RWPE1 (cell line): ENCODE data around the gene DEPP1.
A peak's percentile ranks its signal among the peaks of the same experiment; 100 is the strongest.

Experiments used
- CTCF ChIA-PET: fragments of 350-600 bp; sonication (Branson Sonifier 250); formaldehyde crosslinking; extraction: SDS; loops from one replicate; lab custom pipeline; 2021; lab: Yijun Ruan, JAX
- POLR2A ChIA-PET: fragments of 400-600 bp; formaldehyde crosslinking; extraction: SDS; loops from one replicate; lab custom pipeline; 2020; ENCODE audit warnings: antibody characterized with exemption; ENCODE audit not compliant: low non-redundant PET; lab: Yijun Ruan, JAX
- DNase-seq: peaks from one replicate; pipeline ENCODE4 v3.0.0; 2012; ENCODE audit warnings: low spot score
- H3K27ac ChIP-seq: fragments of 450-650 bp; 2 replicates; pipeline ENCODE4 v1.5.1; 2017
- CTCF ChIP-seq: fragments of 450-650 bp; conservative IDR thresholded peaks from 2 replicates; pipeline ENCODE4 v1.5.1; 2017; ENCODE audit warnings: low read depth, mild to moderate bottlenecking

Gene DEPP1

GRCh38 chr10:44934416-44935200, 44.0 kb downstream of the DEPP1 start:
- H3K27ac ChIP-seq = no peak overlapping the region
- ChIA-PET CTCF (no interaction called here), POLR2A (no interaction called here)
- no peak for TF ChIP-seq CTCF
- DNase-seq = no peak

- no peak overlapping the region for H3K27ac ChIP-seq
- ChIA-PET POLR2A (no interaction called here), CTCF (interaction anchor here (0.5 to 2.0 kb wide), 12 partner anchors 12 to 1233 kb away, joined by 3 to 12 read pairs (median 4); partner anchors contain the start of gene DEPP1)
- no peak for DNase-seq
- TF ChIP-seq CTCF = no peak
Measured at GRCh38 chr10:44933451-44934321, 44.9 kb downstream of the DEPP1 start.

- POLR2A ChIA-PET = no interaction called here
- CTCF ChIA-PET = interaction anchor here (0.5 to 2.0 kb wide), 14 partner anchors 11 to 1989 kb away, joined by 3 to 12 read pairs (median 4); partner anchors contain the start of gene DEPP1
- DNase-seq = peak; percentile 45
- TF ChIP-seq CTCF = peak; percentile 83
- H3K27ac ChIP-seq = no peak overlapping the region
Measured at GRCh38 chr10:44932517-44933450, 45.8 kb downstream of the DEPP1 start.

- POLR2A ChIA-PET = no interaction called here
Measured at GRCh38 chr10:44931621-44932516, 46.7 kb downstream of the DEPP1 start.

More at GRCh38 chr10:44931621-44932516, 46.7 kb downstream of the DEPP1 start:
- TF ChIP-seq CTCF = no peak
- no peak for DNase-seq
- CTCF ChIA-PET = interaction anchor here (0.6 to 2.0 kb wide), 7 partner anchors 10 to 1988 kb away, joined by 3 to 12 read pairs (median 5); partner anchors contain the start of gene DEPP1
- H3K27ac ChIP-seq = no peak overlapping the region
